ENCODE measurements around the gene CYP2U1. TPM values are rescaled to one million over a fixed set of nuclear protein-coding genes. Genes with fewer than 3 reads are reported as not detected.
"Not testable (repeated sequence)": the region's sequence is repeated elsewhere in the genome, so short reads cannot be mapped to it uniquely, and the experiment has no call there.

CYP2U1 gene
- total and polyA plus RNA-seq, 5 donors = 7.3 to 14.8 (median 13.6) TPM

GRCh38 chr4:107900067-107900466 is 31.3 kb upstream of the CYP2U1 start:
- H3K4me1 ChIP-seq (ENCODE audit: control insufficient read depth, insufficient read depth, low read length) = no peaks in the 10 kb centered on the region
- intact Hi-C loops (cut with DNase I) = no loop called here
- H3K27me3 ChIP-seq (ENCODE audit: control insufficient read depth, insufficient read depth) = no peaks in the 10 kb centered on the region
- no peaks in the 10 kb centered on the region for H3K9me3 ChIP-seq (ENCODE audit: control insufficient read depth, low read length)
- H3K27ac ChIP-seq (ENCODE audit: low read length) = no peak overlapping the region
- WGBS = 74% methylated on average over 4 of the region's 4 CpGs
- DNase-seq (no peak), ATAC-seq (no peak)
- no peak overlapping the region for H3K4me3 ChIP-seq (ENCODE audit: low read length)

- intact Hi-C loops (cut with DNase I) = no loop called here
- no peaks in the 10 kb centered on the region for H3K4me1 ChIP-seq (ENCODE audit: control insufficient read depth, insufficient read depth, low read length)
- DNase-seq (no peak), ATAC-seq (no peak)
- 92% methylated on average over 3 of the region's 3 CpGs for WGBS
- no peak overlapping the region for H3K27ac ChIP-seq (ENCODE audit: low read length)
- no peaks in the 10 kb centered on the region for H3K9me3 ChIP-seq (ENCODE audit: control insufficient read depth, low read length)
- H3K27me3 ChIP-seq (ENCODE audit: control insufficient read depth, insufficient read depth) = no peaks in the 10 kb centered on the region
- H3K4me3 ChIP-seq (ENCODE audit: low read length) = no peak overlapping the region
These were observed 30.8 kb upstream of the CYP2U1 start for GRCh38 chr4:107900508-107900907.

GRCh38 chr4:107901213-107901934 is 30.0 kb upstream of the CYP2U1 start:
- Histone ChIP-seq H3K4me1 (ENCODE audit: control insufficient read depth, insufficient read depth, low read length) (no peaks in the 10 kb centered on the region), H3K27ac (ENCODE audit: low read length) (no peak overlapping the region), H3K27me3 (ENCODE audit: control insufficient read depth, insufficient read depth) (no peaks in the 10 kb centered on the region), H3K9me3 (ENCODE audit: control insufficient read depth, low read length) (no peaks in the 10 kb centered on the region), H3K4me3 (ENCODE audit: low read length) (no peak overlapping the region)
- no peak for ATAC-seq
- WGBS = 94% methylated on average over 2 of the region's 2 CpGs
- intact Hi-C loops (cut with DNase I) = no loop called here
- no peak for DNase-seq

- ATAC-seq (no peak), DNase-seq (no peak)
- Histone ChIP-seq H3K9me3 (ENCODE audit: control insufficient read depth, low read length) (no peaks in the 10 kb centered on the region), H3K27ac (ENCODE audit: low read length) (no peak overlapping the region), H3K4me3 (ENCODE audit: low read length) (no peak overlapping the region), H3K27me3 (ENCODE audit: control insufficient read depth, insufficient read depth) (no peaks in the 10 kb centered on the region), H3K4me1 (ENCODE audit: control insufficient read depth, insufficient read depth, low read length) (no peaks in the 10 kb centered on the region)
- intact Hi-C loops (cut with DNase I) = no loop called here
- WGBS = 75% methylated on average over 2 of the region's 2 CpGs
These were observed 28.6 kb upstream of the CYP2U1 start for GRCh38 chr4:107902715-107903114.

GRCh38 chr4:107905082-107905481 is 26.3 kb upstream of the CYP2U1 start:
- ATAC-seq; H3K4me1 ChIP-seq (ENCODE audit: control insufficient read depth, insufficient read depth, low read length); H3K4me3 ChIP-seq (ENCODE audit: low read length); H3K27me3 ChIP-seq (ENCODE audit: control insufficient read depth, insufficient read depth); DNase-seq; intact Hi-C loops (cut with DNase I); H3K27ac ChIP-seq (ENCODE audit: low read length); H3K9me3 ChIP-seq (ENCODE audit: control insufficient read depth, low read length): not testable (repeated sequence)
- 89% methylated on average over 3 of the region's 3 CpGs for WGBS

GRCh38 chr4:107906458-107907100 is 24.8 kb upstream of the CYP2U1 start:
- H3K4me1 ChIP-seq (ENCODE audit: control insufficient read depth, insufficient read depth, low read length) = no peaks in the 10 kb centered on the region
- no peak overlapping the region for H3K27ac ChIP-seq (ENCODE audit: low read length)
- H3K27me3 ChIP-seq (ENCODE audit: control insufficient read depth, insufficient read depth) = no peaks in the 10 kb centered on the region
- no peak overlapping the region for H3K4me3 ChIP-seq (ENCODE audit: low read length)
- intact Hi-C loops (cut with DNase I) = no loop called here
- ATAC-seq (no peak), DNase-seq (no peak)
- WGBS = 88% methylated on average over 4 of the region's 4 CpGs
- no peaks in the 10 kb centered on the region for H3K9me3 ChIP-seq (ENCODE audit: control insufficient read depth, low read length)

GRCh38 chr4:107908377-107908776 is 23.0 kb upstream of the CYP2U1 start:
- no peak for ATAC-seq
- Histone ChIP-seq H3K27me3 (ENCODE audit: control insufficient read depth, insufficient read depth) (no peaks in the 10 kb centered on the region), H3K9me3 (ENCODE audit: control insufficient read depth, low read length) (no peaks in the 10 kb centered on the region), H3K4me1 (ENCODE audit: control insufficient read depth, insufficient read depth, low read length) (no peaks in the 10 kb centered on the region), H3K4me3 (ENCODE audit: low read length) (no peak overlapping the region), H3K27ac (ENCODE audit: low read length) (no peak overlapping the region)
- intact Hi-C loops (cut with DNase I) = no loop called here
- 83% methylated on average over 7 of the region's 7 CpGs for WGBS
- DNase-seq = no peak

GRCh38 chr4:107913283-107913899 is 18.0 kb upstream of the CYP2U1 start:
- ATAC-seq (peak; percentile 74 to 80), DNase-seq (no peak)
- no peak overlapping the region for H3K4me3 ChIP-seq (ENCODE audit: low read length)
- H3K27me3 ChIP-seq (ENCODE audit: control insufficient read depth, insufficient read depth) = no peaks in the 10 kb centered on the region
- WGBS = 17% methylated on average over 2 of the region's 2 CpGs
- intact Hi-C loops (cut with DNase I) = loop anchor here (2.0 to 10.0 kb wide), 6 partner anchors 89 to 157 kb away; partner anchors contain the start of gene SGMS2 (in 1 of the 4)
- H3K27ac ChIP-seq (ENCODE audit: low read length) = no peak overlapping the region
- no peaks in the 10 kb centered on the region for H3K4me1 ChIP-seq (ENCODE audit: control insufficient read depth, insufficient read depth, low read length)
- H3K9me3 ChIP-seq (ENCODE audit: control insufficient read depth, low read length) = no peaks in the 10 kb centered on the region

GRCh38 chr4:107915220-107915619 is 16.1 kb upstream of the CYP2U1 start:
- ATAC-seq (no peak), DNase-seq (no peak)
- no peaks in the 10 kb centered on the region for H3K27me3 ChIP-seq (ENCODE audit: control insufficient read depth, insufficient read depth)
- no peak overlapping the region for H3K27ac ChIP-seq (ENCODE audit: low read length)
- WGBS = 87% methylated on average over 1 of the region's 1 CpG
- H3K9me3 ChIP-seq (ENCODE audit: control insufficient read depth, low read length) = no peaks in the 10 kb centered on the region
- no peak overlapping the region for H3K4me3 ChIP-seq (ENCODE audit: low read length)
- intact Hi-C loops (cut with DNase I) = loop anchor here in 2 of 4 donors (10.0 kb wide), 2 partner anchors 90 to 100 kb away; partner anchors contain the start of gene SGMS2 (in 1 of the 2)
- H3K4me1 ChIP-seq (ENCODE audit: control insufficient read depth, insufficient read depth, low read length) = no peaks in the 10 kb centered on the region

- intact Hi-C loops (cut with DNase I) = loop anchor here in 2 of 4 donors (10.0 kb wide), 2 partner anchors 92 to 102 kb away; partner anchors contain the start of gene SGMS2 (in 1 of the 2)
- no peak for ATAC-seq
These were observed 14.7 kb upstream of the CYP2U1 start for GRCh38 chr4:107916623-107917022.

GRCh38 chr4:107917500-107917899 is 13.8 kb upstream of the CYP2U1 start:
- intact Hi-C loops (cut with DNase I) = loop anchor here in 2 of 4 donors (10.0 kb wide), 2 partner anchors 93 to 103 kb away; partner anchors contain the start of gene SGMS2 (in 1 of the 2)
- no peaks in the 10 kb centered on the region for H3K4me1 ChIP-seq (ENCODE audit: control insufficient read depth, insufficient read depth, low read length)
- ATAC-seq = no peak
- 95% methylated on average over 2 of the region's 2 CpGs for WGBS
- H3K27ac ChIP-seq (ENCODE audit: low read length) = no peak overlapping the region
- no peaks in the 10 kb centered on the region for H3K9me3 ChIP-seq (ENCODE audit: control insufficient read depth, low read length)
- H3K27me3 ChIP-seq (ENCODE audit: control insufficient read depth, insufficient read depth) = no peaks in the 10 kb centered on the region
- no peak for DNase-seq
- H3K4me3 ChIP-seq (ENCODE audit: low read length) = no peak overlapping the region

More at GRCh38 chr4:107916623-107917022, 14.7 kb upstream of the CYP2U1 start:
- no peaks in the 10 kb centered on the region for H3K9me3 ChIP-seq (ENCODE audit: control insufficient read depth, low read length)
- H3K27ac ChIP-seq (ENCODE audit: low read length) = no peak overlapping the region
- no peaks in the 10 kb centered on the region for H3K27me3 ChIP-seq (ENCODE audit: control insufficient read depth, insufficient read depth)
- no peak for DNase-seq
- H3K4me1 ChIP-seq (ENCODE audit: control insufficient read depth, insufficient read depth, low read length) = no peaks in the 10 kb centered on the region
- H3K4me3 ChIP-seq (ENCODE audit: low read length) = no peak overlapping the region
